H9 (cell line): ENCODE data around the gene CERS6. TPM values are rescaled to one million over a fixed set of nuclear protein-coding genes. Genes with fewer than 3 reads are reported as not detected.

Experiments used
- DNase-seq: peaks from one replicate; pipeline ENCODE4 v3.0.0-alpha.2; 2017
- H2AFZ ChIP-seq: one replicate; pipeline ENCODE4 v1.6.1; 2013; ENCODE audit warnings: mild to moderate bottlenecking, low read length, control low read depth, moderate library complexity
- H2AK5ac ChIP-seq: 2 replicates; pipeline ENCODE4 v1.6.1; 2013; ENCODE audit warnings: low read length, control low read depth, mixed read lengths; ENCODE audit not compliant: insufficient read length
- H2BK120ac ChIP-seq: one replicate; pipeline ENCODE4 v1.6.1; 2013; ENCODE audit warnings: low read depth, mild to moderate bottlenecking, low read length, control low read depth, inconsistent platforms; ENCODE audit not compliant: poor library complexity, severe bottlenecking
- H2BK12ac ChIP-seq: 2 replicates; pipeline ENCODE4 v1.6.1; 2013; ENCODE audit warnings: low read length, control low read depth, mixed read lengths, low read depth; ENCODE audit not compliant: insufficient read length
- H2BK15ac ChIP-seq: 2 replicates; pipeline ENCODE4 v1.6.1; 2013; ENCODE audit warnings: low read depth, low read length, control low read depth
- H2BK20ac ChIP-seq: one replicate; pipeline ENCODE4 v1.6.1; 2013; ENCODE audit warnings: low read depth, mild to moderate bottlenecking, low read length, control low read depth, inconsistent platforms; ENCODE audit not compliant: poor library complexity, severe bottlenecking
- H2BK5ac ChIP-seq: 2 replicates; pipeline ENCODE4 v1.6.1; 2013; ENCODE audit warnings: low read length, control low read depth, mixed read lengths; ENCODE audit not compliant: insufficient read length
- H3K14ac ChIP-seq: 2 replicates; pipeline ENCODE4 v1.6.1; 2013; ENCODE audit warnings: low read length, control low read depth; ENCODE audit not compliant: insufficient read depth
- H3K18ac ChIP-seq: 2 replicates; pipeline ENCODE4 v1.6.1; 2013; ENCODE audit warnings: low read depth, mild to moderate bottlenecking, mixed read lengths, low read length, control low read depth; ENCODE audit not compliant: insufficient read length
- H3K23ac ChIP-seq: 2 replicates; pipeline ENCODE4 v1.6.1; 2013; ENCODE audit warnings: low read length, control low read depth, mixed read lengths, low read depth; ENCODE audit not compliant: insufficient read length
- H3K23me2 ChIP-seq: 2 replicates; pipeline ENCODE4 v1.6.1; 2013; ENCODE audit warnings: low read depth, mild to moderate bottlenecking, mixed read lengths, low read length, control low read depth; ENCODE audit not compliant: insufficient read length, poor library complexity, severe bottlenecking
- H3K27ac ChIP-seq: 2 replicates; pipeline ENCODE4 v1.5.1; 2013; ENCODE audit warnings: low read length, control low read depth, mixed read lengths, low read depth; ENCODE audit not compliant: insufficient read length
- H3K27me3 ChIP-seq: 2 replicates; pipeline ENCODE4 v1.6.1; 2013; ENCODE audit warnings: low read length, control low read depth, inconsistent platforms; ENCODE audit not compliant: insufficient read depth
- H3K4ac ChIP-seq: 2 replicates; pipeline ENCODE4 v1.6.1; 2013; ENCODE audit warnings: low read depth, mild to moderate bottlenecking, control low read depth, inconsistent platforms, low read length, moderate library complexity
- H3K4me1 ChIP-seq: 2 replicates; pipeline ENCODE4 v1.6.1; 2013; ENCODE audit warnings: low read length, control low read depth, inconsistent platforms; ENCODE audit not compliant: insufficient read depth
- H3K4me2 ChIP-seq: 2 replicates; pipeline ENCODE4 v1.6.1; 2013; ENCODE audit warnings: low read length, control low read depth, mixed read lengths; ENCODE audit not compliant: insufficient read length, insufficient read depth
- H3K56ac ChIP-seq: 2 replicates; pipeline ENCODE4 v1.6.1; 2013; ENCODE audit warnings: low read depth, mild to moderate bottlenecking, mixed read lengths, low read length, control low read depth; ENCODE audit not compliant: insufficient read length
- H3K79me1 ChIP-seq: 2 replicates; pipeline ENCODE4 v1.6.1; 2013; ENCODE audit warnings: low read depth, mild to moderate bottlenecking, moderate library complexity, low read length, control low read depth, inconsistent platforms; ENCODE audit not compliant: insufficient read depth, poor library complexity, severe bottlenecking
- H3K79me2 ChIP-seq: 2 replicates; pipeline ENCODE4 v1.6.1; 2013; ENCODE audit warnings: low read length, control low read depth, inconsistent platforms; ENCODE audit not compliant: insufficient read depth
- H3K9ac ChIP-seq: 2 replicates; pipeline ENCODE4 v1.6.1; 2013; ENCODE audit warnings: low read length, control low read depth, mixed read lengths; ENCODE audit not compliant: insufficient read length; ENCODE audit errors: extremely low read depth
- H3K9me3 ChIP-seq: one replicate; pipeline ENCODE4 v1.6.1; 2013; ENCODE audit warnings: low read depth, low read length, inconsistent platforms; ENCODE audit not compliant: control insufficient read depth
- H3T11ph ChIP-seq: one replicate; pipeline ENCODE4 v1.6.1; 2013; ENCODE audit warnings: mild to moderate bottlenecking, low read length, control low read depth, inconsistent platforms
- H4K20me1 ChIP-seq: one replicate; pipeline ENCODE4 v1.6.1; 2013; ENCODE audit not compliant: control insufficient read depth, insufficient read length, insufficient read depth
- H4K5ac ChIP-seq: 2 replicates; pipeline ENCODE4 v1.6.1; 2013; ENCODE audit warnings: low read depth, mild to moderate bottlenecking, mixed read lengths, low read length, control low read depth; ENCODE audit not compliant: insufficient read length
- H4K8ac ChIP-seq: replicated peaks from 2 replicates; pipeline ENCODE4 v1.6.1; 2013; ENCODE audit warnings: low read length, control low read depth, mixed read lengths, low read depth; ENCODE audit not compliant: insufficient read length
- H4K91ac ChIP-seq: 2 replicates; pipeline ENCODE4 v1.6.1; 2013; ENCODE audit warnings: low read depth, mild to moderate bottlenecking, moderate library complexity, mixed read lengths, low read length, control low read depth; ENCODE audit not compliant: insufficient read length
- H3K27ac Mint-ChIP-seq, 3 experiments: 2 replicates in 2 of 3; 3 replicates in 1 of 3; pipeline ENCODE4 v1.8.0; 2020 to 2021; ENCODE audit warnings: mixed read lengths in 3 of 3, mild to moderate bottlenecking in 1 of 3, moderate library complexity in 1 of 3
- H3K27me3 Mint-ChIP-seq: 2 replicates; pipeline ENCODE4 v1.8.0; 2021; ENCODE audit warnings: low read depth, mild to moderate bottlenecking, moderate library complexity, mixed read lengths
- H3K36me3 Mint-ChIP-seq, 3 experiments: 2 replicates in 2 of 3; 3 replicates in 1 of 3; pipeline ENCODE4 v1.8.0; 2020 to 2021; ENCODE audit warnings: low read depth in 3 of 3, mixed read lengths in 3 of 3; ENCODE audit not compliant: insufficient read depth in 1 of 3
- H3K4me1 Mint-ChIP-seq, 2 experiments: 2 replicates each; pipeline ENCODE4 v1.8.0; 2020; ENCODE audit warnings: mixed read lengths in 2 of 2
- H3K4me3 Mint-ChIP-seq, 2 experiments: 2 replicates in 1 of 2; 3 replicates in 1 of 2; pipeline ENCODE4 v1.8.0; 2020 to 2021; ENCODE audit warnings: mild to moderate bottlenecking in 2 of 2, mixed read lengths in 2 of 2, moderate library complexity in 1 of 2
- H3K9me3 Mint-ChIP-seq, 2 experiments: 2 replicates in 1 of 2; 3 replicates in 1 of 2; pipeline ENCODE4 v1.8.0; 2020; ENCODE audit warnings: mild to moderate bottlenecking in 2 of 2, mixed read lengths in 2 of 2, moderate library complexity in 1 of 2
- CTCF ChIP-seq: fragments of 200-600 bp; sonication (generic); conservative IDR thresholded peaks from 3 replicates; pipeline ENCODE4 v1.8.0; 2021; ENCODE audit warnings: antibody characterized with exemption, mild to moderate bottlenecking
- WGBS: extraction: QIAGEN DNeasy Blood & Tissue Kit; methylation state at CpG from one replicate; pipeline ENCODE4 v1.1.7; 2013; ENCODE audit warnings: missing lambda C conversion rate, low lambda C conversion rate, mixed read lengths; ENCODE audit not compliant: insufficient read length; ENCODE audit errors: extremely low coverage; 5-methylcytosine and 5-hydroxymethylcytosine counted together
- total RNA-seq: library from RNA; stranded (reverse); gene quantifications from 2 replicates; pipeline ENCODE4 v1.2.1, GENCODE V29; 2021

Gene CERS6
- total RNA-seq, 1 experiment from 2014 or later: 17.7 TPM

- WGBS: no CpG with 5 or more reads among the region's 2 CpGs
- H3K27me3 ChIP-seq: no peaks in the 10 kb centered on the region
- Mint-ChIP-seq H3K27me3 (no peaks in the 10 kb centered on the region), H3K36me3 (no peaks in the 10 kb centered on the region), H3K9me3 (no peaks in the 10 kb centered on the region), H3K4me1 (peaks cover 5 to 6% of the 10 kb centered on the region in 2 experiments), H3K27ac (peak overlapping the region in 1 of 3 experiments; percentile 3; a peak in 1 of 7 replicates), H3K4me3 (no peak overlapping the region)
- no peak overlapping the region for H4K5ac ChIP-seq
- TF ChIP-seq CTCF: peak; percentile 68
- H2BK20ac ChIP-seq: no peak overlapping the region
- H3K4me2 ChIP-seq: no peak overlapping the region
- H2BK12ac ChIP-seq: no peak overlapping the region
- H4K20me1 ChIP-seq: no peaks in the 10 kb centered on the region
- no peak overlapping the region for H2AFZ ChIP-seq
- H4K91ac ChIP-seq: no peak overlapping the region
- H3K9me3 ChIP-seq: no peaks in the 10 kb centered on the region
- no peak overlapping the region for H2BK5ac ChIP-seq
- no peak overlapping the region for H2AK5ac ChIP-seq
- no peaks in the 10 kb centered on the region for H3K23me2 ChIP-seq
- H3K4ac ChIP-seq: no peak overlapping the region
- no peak for DNase-seq
- no peak overlapping the region for H2BK15ac ChIP-seq
- H2BK120ac ChIP-seq: no peak overlapping the region
- no peak overlapping the region for H3K18ac ChIP-seq
- no peak overlapping the region for H3K14ac ChIP-seq
- H3K79me1 ChIP-seq: no peaks in the 10 kb centered on the region
- no peak overlapping the region for H3K56ac ChIP-seq
- H3K23ac ChIP-seq: no peak overlapping the region
- no peak overlapping the region for H3T11ph ChIP-seq
- no peak overlapping the region for H3K9ac ChIP-seq
- H3K4me1 ChIP-seq: no peaks in the 10 kb centered on the region
- H3K79me2 ChIP-seq: no peaks in the 10 kb centered on the region
- H4K8ac ChIP-seq: no peak overlapping the region
- H3K27ac ChIP-seq: no peak overlapping the region
These were observed 249.7 kb downstream of the CERS6 start for GRCh38 chr2:168705534-168706470.
